Activated naive CD8-positive, alpha-beta T cell treated with anti-CD3 and anti-CD28 coated beads, Interleukin-2, amount 50 U/mL, for 24 hours (primary cell): ENCODE results near the gene PCNX2.
"Not testable (repeated sequence)": the region's sequence is repeated elsewhere in the genome, so short reads cannot be mapped to it uniquely, and the experiment has no call there.

ENCODE experiments used
- ATAC-seq: fragments of 150-1000 bp; cut with Tn5 transposase; one replicate; pipeline ENCODE4 v1.10.0; 2021
- DNase-seq: peaks from one replicate; pipeline ENCODE4 v3.0.0; 2021
- H3K27ac Mint-ChIP-seq: one replicate; pipeline ENCODE4 v1.8.0; 2021; ENCODE audit warnings: mild to moderate bottlenecking, mixed read lengths
- H3K27me3 Mint-ChIP-seq: one replicate; pipeline ENCODE4 v1.8.0; 2021; ENCODE audit warnings: mixed read lengths
- H3K36me3 Mint-ChIP-seq: one replicate; pipeline ENCODE4 v1.8.0; 2021; ENCODE audit warnings: low read depth, mixed read lengths
- H3K4me1 Mint-ChIP-seq: one replicate; pipeline ENCODE4 v1.8.0; 2021; ENCODE audit warnings: mixed read lengths
- H3K4me3 Mint-ChIP-seq: one replicate; pipeline ENCODE4 v1.8.0; 2021; ENCODE audit warnings: mild to moderate bottlenecking, moderate library complexity, mixed read lengths
- H3K9me3 Mint-ChIP-seq: one replicate; pipeline ENCODE4 v1.8.0; 2021; ENCODE audit warnings: mixed read lengths

The PCNX2 gene

GRCh38 chr1:233144434-233144833 lies 151.1 kb downstream of the PCNX2 start:
- ATAC-seq (no peak), DNase-seq (no peak)
- Mint-ChIP-seq H3K27me3 (no peaks in the 10 kb centered on the region), H3K36me3 (peaks cover 6% of the 10 kb centered on the region), H3K4me3 (no peak overlapping the region), H3K27ac (no peak overlapping the region), H3K4me1 (no peaks in the 10 kb centered on the region), H3K9me3 (no peaks in the 10 kb centered on the region)

- Mint-ChIP-seq H3K27ac (no peak overlapping the region), H3K9me3 (no peaks in the 10 kb centered on the region), H3K36me3 (peaks cover 6% of the 10 kb centered on the region), H3K4me1 (no peaks in the 10 kb centered on the region), H3K27me3 (no peaks in the 10 kb centered on the region), H3K4me3 (no peak overlapping the region)
- DNase-seq (no peak), ATAC-seq (no peak)
Observed at GRCh38 chr1:233143241-233143640, 152.3 kb downstream of the PCNX2 start.

- no peaks in the 10 kb centered on the region for H3K4me1 Mint-ChIP-seq
- no peak overlapping the region for H3K27ac Mint-ChIP-seq
- no peaks in the 10 kb centered on the region for H3K27me3 Mint-ChIP-seq
- H3K9me3 Mint-ChIP-seq: no peaks in the 10 kb centered on the region
- no peak overlapping the region for H3K4me3 Mint-ChIP-seq
- ATAC-seq (no peak), DNase-seq (no peak)
- peaks cover 8% of the 10 kb centered on the region for H3K36me3 Mint-ChIP-seq
Observed at GRCh38 chr1:233140974-233141373, 154.6 kb downstream of the PCNX2 start.

GRCh38 chr1:233140499-233140898 lies 155.0 kb downstream of the PCNX2 start:
- Mint-ChIP-seq H3K9me3 (no peaks in the 10 kb centered on the region), H3K27me3 (no peaks in the 10 kb centered on the region), H3K4me3 (no peak overlapping the region), H3K36me3 (peaks cover 8% of the 10 kb centered on the region), H3K4me1 (no peaks in the 10 kb centered on the region), H3K27ac (no peak overlapping the region)
- ATAC-seq (no peak), DNase-seq (no peak)

- Mint-ChIP-seq H3K27me3 (no peaks in the 10 kb centered on the region), H3K4me1 (no peaks in the 10 kb centered on the region), H3K9me3 (no peaks in the 10 kb centered on the region), H3K4me3 (no peak overlapping the region), H3K36me3 (peaks cover 13% of the 10 kb centered on the region), H3K27ac (no peak overlapping the region)
- ATAC-seq (no peak), DNase-seq (no peak)
Observed at GRCh38 chr1:233138788-233139585, 156.5 kb downstream of the PCNX2 start.

GRCh38 chr1:233135833-233136232 lies 159.7 kb downstream of the PCNX2 start:
- DNase-seq (no peak), ATAC-seq (no peak)
- Mint-ChIP-seq H3K27ac (no peak overlapping the region), H3K9me3 (no peaks in the 10 kb centered on the region), H3K36me3 (peaks cover 29% of the 10 kb centered on the region), H3K4me1 (no peaks in the 10 kb centered on the region), H3K4me3 (no peak overlapping the region), H3K27me3 (no peaks in the 10 kb centered on the region)

- ATAC-seq: no peak
- Mint-ChIP-seq H3K36me3 (peaks cover 33% of the 10 kb centered on the region), H3K27ac (no peak overlapping the region), H3K4me1 (no peaks in the 10 kb centered on the region), H3K9me3 (no peaks in the 10 kb centered on the region), H3K4me3 (no peak overlapping the region), H3K27me3 (no peaks in the 10 kb centered on the region)
- no peak for DNase-seq
Observed at GRCh38 chr1:233132445-233132844, 163.1 kb downstream of the PCNX2 start.

- not testable (repeated sequence) for H3K27ac Mint-ChIP-seq, H3K27me3 Mint-ChIP-seq, DNase-seq, H3K4me1 Mint-ChIP-seq, H3K9me3 Mint-ChIP-seq, H3K4me3 Mint-ChIP-seq, ATAC-seq
- H3K36me3 Mint-ChIP-seq: peaks cover 42% of the 10 kb centered on the region
Observed at GRCh38 chr1:233129031-233129430, 166.5 kb downstream of the PCNX2 start.

- no peak for ATAC-seq
- no peak for DNase-seq
- H3K27me3 Mint-ChIP-seq: no peaks in the 10 kb centered on the region
- H3K36me3 Mint-ChIP-seq: peaks cover 34% of the 10 kb centered on the region
- H3K27ac Mint-ChIP-seq: no peak overlapping the region
- H3K9me3 Mint-ChIP-seq: no peaks in the 10 kb centered on the region
- no peaks in the 10 kb centered on the region for H3K4me1 Mint-ChIP-seq
- H3K4me3 Mint-ChIP-seq: no peak overlapping the region
Observed at GRCh38 chr1:233127157-233127556, 168.4 kb downstream of the PCNX2 start.

GRCh38 chr1:233122779-233123178 lies 172.7 kb downstream of the PCNX2 start:
- ATAC-seq (no peak), DNase-seq (no peak)
- no peak overlapping the region for H3K27ac Mint-ChIP-seq
- no peaks in the 10 kb centered on the region for H3K27me3 Mint-ChIP-seq
- no peaks in the 10 kb centered on the region for H3K4me1 Mint-ChIP-seq
- H3K4me3 Mint-ChIP-seq: no peak overlapping the region
- H3K36me3 Mint-ChIP-seq: peaks cover 31% of the 10 kb centered on the region
- no peaks in the 10 kb centered on the region for H3K9me3 Mint-ChIP-seq

GRCh38 chr1:233121947-233122559 lies 173.5 kb downstream of the PCNX2 start:
- Mint-ChIP-seq H3K4me3 (no peak overlapping the region), H3K4me1 (no peaks in the 10 kb centered on the region), H3K27ac (no peak overlapping the region), H3K9me3 (no peaks in the 10 kb centered on the region), H3K27me3 (no peaks in the 10 kb centered on the region), H3K36me3 (peaks cover 30% of the 10 kb centered on the region)
- ATAC-seq (no peak), DNase-seq (no peak)

- peaks cover 26% of the 10 kb centered on the region for H3K36me3 Mint-ChIP-seq
- no peaks in the 10 kb centered on the region for H3K9me3 Mint-ChIP-seq
- no peak overlapping the region for H3K4me3 Mint-ChIP-seq
- H3K27ac Mint-ChIP-seq: no peak overlapping the region
- peaks cover 19% of the 10 kb centered on the region for H3K4me1 Mint-ChIP-seq
- ATAC-seq (no peak), DNase-seq (no peak)
- H3K27me3 Mint-ChIP-seq: no peaks in the 10 kb centered on the region
Observed at GRCh38 chr1:233114860-233115259, 180.7 kb downstream of the PCNX2 start.

- Mint-ChIP-seq H3K4me1 (peaks cover 19% of the 10 kb centered on the region), H3K36me3 (peaks cover 30% of the 10 kb centered on the region), H3K9me3 (no peaks in the 10 kb centered on the region), H3K4me3 (no peak overlapping the region), H3K27me3 (no peaks in the 10 kb centered on the region), H3K27ac (peak overlapping the region; percentile 25)
- DNase-seq (no peak), ATAC-seq (no peak)
Observed at GRCh38 chr1:233114159-233114558, 181.4 kb downstream of the PCNX2 start.

GRCh38 chr1:233113009-233113879 lies 182.3 kb downstream of the PCNX2 start:
- H3K36me3 Mint-ChIP-seq: peaks cover 29% of the 10 kb centered on the region
- ATAC-seq: peak; percentile 88
- H3K4me3 Mint-ChIP-seq: no peak overlapping the region
- no peaks in the 10 kb centered on the region for H3K9me3 Mint-ChIP-seq
- no peaks in the 10 kb centered on the region for H3K27me3 Mint-ChIP-seq
- peak overlapping the region; percentile 48 for H3K27ac Mint-ChIP-seq
- peaks cover 19% of the 10 kb centered on the region for H3K4me1 Mint-ChIP-seq
- peak; percentile 10 for DNase-seq
